Measurements from ENCODE around the gene LAMB3.

Gene LAMB3

GRCh38 chr1:209601809-209602657 lies 50.2 kb downstream of the LAMB3 start:
- in situ Hi-C loops (cut with MboI; ENCODE audit: low sequenced_read_pairs): no loop called here

- in situ Hi-C loops (cut with MboI; ENCODE audit: low sequenced_read_pairs): no loop called here
Measured at GRCh38 chr1:209600541-209600940, 51.7 kb downstream of the LAMB3 start.

GRCh38 chr1:209598227-209598626 lies 54.0 kb downstream of the LAMB3 start:
- in situ Hi-C loops (cut with MboI; ENCODE audit: low sequenced_read_pairs): no loop called here

GRCh38 chr1:209597499-209597898 lies 54.7 kb downstream of the LAMB3 start:
- in situ Hi-C loops (cut with MboI; ENCODE audit: low sequenced_read_pairs): no loop called here

GRCh38 chr1:209595599-209596285 lies 56.5 kb downstream of the LAMB3 start:
- in situ Hi-C loops (cut with MboI; ENCODE audit: low sequenced_read_pairs): no loop called here

- in situ Hi-C loops (cut with MboI; ENCODE audit: low sequenced_read_pairs): no loop called here
Measured at GRCh38 chr1:209595028-209595427, 57.2 kb downstream of the LAMB3 start.

- in situ Hi-C loops (cut with MboI; ENCODE audit: low sequenced_read_pairs): no loop called here
Measured at GRCh38 chr1:209594440-209594839, 57.8 kb downstream of the LAMB3 start.

GRCh38 chr1:209593747-209594146 lies 58.5 kb downstream of the LAMB3 start:
- in situ Hi-C loops (cut with MboI; ENCODE audit: low sequenced_read_pairs): no loop called here

GRCh38 chr1:209590405-209590804 lies 61.8 kb downstream of the LAMB3 start:
- in situ Hi-C loops (cut with MboI; ENCODE audit: low sequenced_read_pairs): no loop called here

- in situ Hi-C loops (cut with MboI; ENCODE audit: low sequenced_read_pairs): loop anchor here (10.0 kb wide), 1 partner anchor 105 kb away; no protein-coding TSS in a partner anchor
Measured at GRCh38 chr1:209589863-209590262, 62.4 kb downstream of the LAMB3 start.

- in situ Hi-C loops (cut with MboI; ENCODE audit: low sequenced_read_pairs): loop anchor here (10.0 kb wide), 1 partner anchor 105 kb away; no protein-coding TSS in a partner anchor
Measured at GRCh38 chr1:209589440-209589839, 62.8 kb downstream of the LAMB3 start.

- in situ Hi-C loops (cut with MboI; ENCODE audit: low sequenced_read_pairs): loop anchor here (10.0 kb wide), 1 partner anchor 107 kb away; no protein-coding TSS in a partner anchor
Measured at GRCh38 chr1:209587789-209588188, 64.4 kb downstream of the LAMB3 start.

GRCh38 chr1:209586221-209586740 lies 65.9 kb downstream of the LAMB3 start:
- in situ Hi-C loops (cut with MboI; ENCODE audit: low sequenced_read_pairs): loop anchor here (10.0 kb wide), 1 partner anchor 109 kb away; no protein-coding TSS in a partner anchor

GRCh38 chr1:209585672-209586071 lies 66.6 kb downstream of the LAMB3 start:
- in situ Hi-C loops (cut with MboI; ENCODE audit: low sequenced_read_pairs): loop anchor here (10.0 kb wide), 1 partner anchor 109 kb away; no protein-coding TSS in a partner anchor

- in situ Hi-C loops (cut with MboI; ENCODE audit: low sequenced_read_pairs): loop anchor here (10.0 kb wide), 1 partner anchor 110 kb away; no protein-coding TSS in a partner anchor
Measured at GRCh38 chr1:209585197-209585596, 67.0 kb downstream of the LAMB3 start.

- in situ Hi-C loops (cut with MboI; ENCODE audit: low sequenced_read_pairs): loop anchor here (10.0 kb wide), 1 partner anchor 111 kb away; no protein-coding TSS in a partner anchor
Measured at GRCh38 chr1:209584231-209584672, 68.0 kb downstream of the LAMB3 start.

GRCh38 chr1:209583408-209583807 lies 68.8 kb downstream of the LAMB3 start, which contains the start of gene CAMK1G:
Gene CAMK1G, plus strand, starts transcription at chr1:209583714. Its CDS starts 11,270 bp downstream, at chr1:209594984.
- in situ Hi-C loops (cut with MboI; ENCODE audit: low sequenced_read_pairs): loop anchor here (10.0 kb wide), 1 partner anchor 111 kb away; no protein-coding TSS in a partner anchor

- in situ Hi-C loops (cut with MboI; ENCODE audit: low sequenced_read_pairs): loop anchor here (10.0 kb wide), 1 partner anchor 114 kb away; no protein-coding TSS in a partner anchor
Measured at GRCh38 chr1:209580577-209580976, 71.6 kb downstream of the LAMB3 start.

- in situ Hi-C loops (cut with MboI; ENCODE audit: low sequenced_read_pairs): no loop called here
Measured at GRCh38 chr1:209577346-209577745, 74.9 kb downstream of the LAMB3 start.

GRCh38 chr1:209576392-209577197 lies 75.6 kb downstream of the LAMB3 start:
- in situ Hi-C loops (cut with MboI; ENCODE audit: low sequenced_read_pairs): no loop called here

Measured in HL-60/S4 treated with retinoic acid at 250 ng/mL for 4 days and 3 days (cell line).